ENCODE measurements around the gene ADK.
"Not testable (repeated sequence)": the region's sequence is repeated elsewhere in the genome, so short reads cannot be mapped to it uniquely, and the experiment has no call there.

DNA sequence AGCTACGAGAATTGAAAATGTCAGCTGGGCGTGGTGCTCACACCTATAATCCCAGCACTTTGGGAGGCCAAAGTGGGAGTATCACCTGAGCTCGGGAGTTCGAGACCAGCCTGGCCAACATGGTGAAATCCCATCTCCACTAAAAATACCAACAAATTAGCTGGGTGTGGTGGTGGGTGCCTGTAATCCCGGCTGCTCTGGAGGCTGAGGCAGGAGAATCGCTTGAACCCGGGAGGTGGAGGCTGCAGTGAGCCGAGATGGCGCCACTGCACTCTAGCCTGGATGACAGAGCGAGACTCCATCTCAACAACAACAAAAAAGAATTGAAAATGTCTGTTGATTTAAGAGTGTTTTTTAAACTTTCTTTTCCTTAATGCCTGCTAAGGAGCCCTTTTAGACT is 4.0 kb upstream of the ADK start:
- not testable (repeated sequence) for TF ChIP-seq CTCF, POLR2A (IDR thresholded peaks at IDR 0.05)

Measured in right lobe of liver (tissue), 4 donors.